ENCODE results near the gene CLCN4.

The CLCN4 gene

DNA sequence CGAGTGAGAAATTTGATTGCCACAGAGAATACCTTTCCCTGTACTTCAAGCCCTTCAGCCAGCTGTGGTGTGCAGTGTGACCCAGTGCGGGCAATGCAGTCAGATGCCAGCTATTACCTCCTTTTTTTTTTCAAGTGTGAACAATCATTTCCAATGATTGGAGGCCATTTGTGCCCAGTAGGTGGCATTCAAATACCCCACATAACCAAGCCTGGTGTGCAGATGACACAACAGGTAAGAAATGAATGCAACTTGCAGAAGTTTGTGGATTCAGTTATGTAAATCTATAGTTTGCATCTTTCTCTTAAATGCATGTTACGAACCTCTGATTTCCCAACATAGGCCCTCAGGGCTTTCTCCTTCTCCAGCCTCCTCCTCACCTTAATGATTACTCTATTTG lies 98.0 kb downstream of the CLCN4 start:
- Histone ChIP-seq H3K27me3 (ENCODE audit: insufficient read depth, low read depth) (no peaks in the 10 kb centered on the region), H3K9ac (no peak overlapping the region), H3K4me3 (IDR thresholded peaks at IDR 0.05; ENCODE audit: insufficient read depth, low read depth, low read length) (no peak overlapping the region), H3K4me2 (no peak overlapping the region), H3K27ac (no peak overlapping the region), H2AFZ (ENCODE audit: low read depth) (no peak overlapping the region), H3K79me2 (ENCODE audit: insufficient read depth, low read depth) (no peaks in the 10 kb centered on the region), H3K36me3 (ENCODE audit: insufficient read depth) (no peaks in the 10 kb centered on the region), H3K4me1 (ENCODE audit: low read depth, poor library complexity, severe bottlenecking) (no peaks in the 10 kb centered on the region), H4K20me1 (ENCODE audit: insufficient read depth) (no peaks in the 10 kb centered on the region)
- TF ChIP-seq, protein P1, sequence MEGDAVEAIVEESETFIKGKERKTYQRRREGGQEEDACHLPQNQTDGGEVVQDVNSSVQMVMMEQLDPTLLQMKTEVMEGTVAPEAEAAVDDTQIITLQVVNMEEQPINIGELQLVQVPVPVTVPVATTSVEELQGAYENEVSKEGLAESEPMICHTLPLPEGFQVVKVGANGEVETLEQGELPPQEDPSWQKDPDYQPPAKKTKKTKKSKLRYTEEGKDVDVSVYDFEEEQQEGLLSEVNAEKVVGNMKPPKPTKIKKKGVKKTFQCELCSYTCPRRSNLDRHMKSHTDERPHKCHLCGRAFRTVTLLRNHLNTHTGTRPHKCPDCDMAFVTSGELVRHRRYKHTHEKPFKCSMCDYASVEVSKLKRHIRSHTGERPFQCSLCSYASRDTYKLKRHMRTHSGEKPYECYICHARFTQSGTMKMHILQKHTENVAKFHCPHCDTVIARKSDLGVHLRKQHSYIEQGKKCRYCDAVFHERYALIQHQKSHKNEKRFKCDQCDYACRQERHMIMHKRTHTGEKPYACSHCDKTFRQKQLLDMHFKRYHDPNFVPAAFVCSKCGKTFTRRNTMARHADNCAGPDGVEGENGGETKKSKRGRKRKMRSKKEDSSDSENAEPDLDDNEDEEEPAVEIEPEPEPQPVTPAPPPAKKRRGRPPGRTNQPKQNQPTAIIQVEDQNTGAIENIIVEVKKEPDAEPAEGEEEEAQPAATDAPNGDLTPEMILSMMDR (conservative IDR thresholded peaks at IDR 0.05; ENCODE audit: low read depth, low read length): no peak

DNA sequence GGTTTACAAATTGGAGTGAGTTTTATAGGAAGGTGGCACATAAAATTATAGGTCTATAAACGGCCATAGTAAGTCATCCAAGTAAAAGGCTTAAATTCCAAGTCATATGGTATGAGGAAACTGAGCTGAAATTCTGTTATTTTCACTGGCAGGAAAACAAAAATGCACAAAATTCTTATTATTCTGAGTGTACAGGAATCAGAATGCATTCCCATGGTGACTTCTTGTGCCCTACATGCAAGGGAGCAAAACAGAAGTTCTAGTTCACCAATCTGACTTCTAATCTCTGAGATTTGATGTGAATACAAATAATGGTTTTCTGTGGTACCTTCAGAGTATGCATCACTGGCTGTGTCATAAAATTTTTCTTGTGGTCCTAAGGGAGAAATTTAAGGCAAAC lies 102.9 kb downstream of the CLCN4 start:
- H3K9ac ChIP-seq: no peak overlapping the region
- no peaks in the 10 kb centered on the region for H3K36me3 ChIP-seq (ENCODE audit: insufficient read depth)
- no peak overlapping the region for H2AFZ ChIP-seq (ENCODE audit: low read depth)
- H3K4me1 ChIP-seq (ENCODE audit: low read depth, poor library complexity, severe bottlenecking): no peaks in the 10 kb centered on the region
- no peak overlapping the region for H3K4me2 ChIP-seq
- H3K79me2 ChIP-seq (ENCODE audit: insufficient read depth, low read depth): no peaks in the 10 kb centered on the region
- H3K27me3 ChIP-seq (ENCODE audit: insufficient read depth, low read depth): no peaks in the 10 kb centered on the region
- H3K4me3 ChIP-seq (IDR thresholded peaks at IDR 0.05; ENCODE audit: insufficient read depth, low read depth, low read length): no peak overlapping the region
- no peak overlapping the region for H3K27ac ChIP-seq
- no peaks in the 10 kb centered on the region for H4K20me1 ChIP-seq (ENCODE audit: insufficient read depth)
- TF ChIP-seq, protein P1 (conservative IDR thresholded peaks at IDR 0.05; ENCODE audit: low read depth, low read length): no peak

DNA sequence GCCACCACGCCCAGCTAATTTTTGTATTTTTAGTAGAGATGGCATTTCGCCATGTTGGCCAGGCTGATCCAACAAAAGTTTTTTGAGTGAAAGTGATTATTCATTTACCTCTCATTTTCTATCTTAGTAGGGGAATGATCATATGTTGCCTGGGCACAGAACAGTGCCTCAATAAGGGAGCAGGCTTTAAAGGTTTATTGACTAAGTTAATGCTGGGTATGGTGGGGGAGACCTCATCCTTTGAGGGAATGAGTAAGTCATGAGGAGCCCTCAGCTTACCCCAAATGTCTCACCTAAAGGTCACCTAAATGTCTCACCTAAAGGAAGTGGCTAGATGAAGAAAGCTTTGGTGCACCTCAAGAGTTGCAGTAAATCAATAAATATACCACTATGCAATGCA lies 109.0 kb downstream of the CLCN4 start:
- Histone ChIP-seq H3K79me2 (ENCODE audit: insufficient read depth, low read depth) (no peaks in the 10 kb centered on the region), H4K20me1 (ENCODE audit: insufficient read depth) (no peaks in the 10 kb centered on the region), H3K27me3 (ENCODE audit: insufficient read depth, low read depth) (no peaks in the 10 kb centered on the region), H3K4me1 (ENCODE audit: low read depth, poor library complexity, severe bottlenecking) (no peaks in the 10 kb centered on the region), H3K4me3 (IDR thresholded peaks at IDR 0.05; ENCODE audit: insufficient read depth, low read depth, low read length) (no peak overlapping the region), H3K36me3 (ENCODE audit: insufficient read depth) (no peaks in the 10 kb centered on the region), H3K4me2 (no peak overlapping the region), H2AFZ (ENCODE audit: low read depth) (no peak overlapping the region), H3K9ac (no peak overlapping the region), H3K27ac (no peak overlapping the region)
- TF ChIP-seq, protein P1 (conservative IDR thresholded peaks at IDR 0.05; ENCODE audit: low read depth, low read length): no peak

DNA sequence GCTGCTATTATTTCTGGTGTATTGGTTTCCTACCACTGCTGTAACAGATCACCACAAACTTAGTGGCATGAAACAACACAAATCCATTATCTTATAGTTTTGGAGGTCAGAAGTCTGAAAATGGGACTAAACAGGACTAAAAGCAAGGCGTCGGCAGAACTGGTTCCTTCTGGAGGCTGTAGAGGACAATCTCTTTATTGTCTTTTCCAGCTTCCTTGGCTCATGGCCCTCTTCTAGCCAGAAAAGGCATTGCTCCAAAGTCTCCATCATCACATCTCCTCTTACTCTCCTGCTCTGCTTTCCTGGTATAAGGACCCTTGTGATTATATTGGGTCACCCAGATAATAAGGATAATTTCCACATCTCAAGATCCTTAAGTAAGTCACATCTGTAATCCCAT lies 121.9 kb downstream of the CLCN4 start:
- Histone ChIP-seq H3K4me2 (no peak overlapping the region), H2AFZ (ENCODE audit: low read depth) (no peak overlapping the region), H3K9ac (no peak overlapping the region), H3K27ac (no peak overlapping the region), H3K36me3 (ENCODE audit: insufficient read depth) (no peaks in the 10 kb centered on the region), H4K20me1 (ENCODE audit: insufficient read depth) (no peaks in the 10 kb centered on the region), H3K79me2 (ENCODE audit: insufficient read depth, low read depth) (no peaks in the 10 kb centered on the region), H3K27me3 (ENCODE audit: insufficient read depth, low read depth) (no peaks in the 10 kb centered on the region), H3K4me1 (ENCODE audit: low read depth, poor library complexity, severe bottlenecking) (no peaks in the 10 kb centered on the region), H3K4me3 (IDR thresholded peaks at IDR 0.05; ENCODE audit: insufficient read depth, low read depth, low read length) (no peak overlapping the region)
- TF ChIP-seq, protein P1 (conservative IDR thresholded peaks at IDR 0.05; ENCODE audit: low read depth, low read length): no peak

DNA sequence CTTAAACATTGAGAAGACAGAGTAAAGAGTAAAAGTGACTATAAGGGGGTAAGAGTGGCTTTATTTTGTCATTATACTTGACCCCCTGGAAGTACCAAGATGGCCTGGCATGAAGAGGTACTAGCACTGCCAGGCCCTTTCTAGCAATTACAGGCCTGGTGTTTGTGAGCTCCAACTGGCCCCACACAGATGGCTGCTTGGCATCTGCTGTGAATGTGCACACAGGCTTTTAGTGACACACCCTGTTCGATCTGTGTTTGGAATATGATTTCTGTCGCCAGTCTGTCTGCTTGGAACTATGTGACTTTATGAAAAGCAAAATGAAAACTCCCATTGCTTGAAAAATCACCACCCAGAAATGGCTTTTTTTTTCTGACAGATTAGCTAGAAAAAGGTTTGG lies 123.3 kb downstream of the CLCN4 start:
- Histone ChIP-seq H3K36me3 (ENCODE audit: insufficient read depth) (no peaks in the 10 kb centered on the region), H3K9ac (no peak overlapping the region), H3K27ac (no peak overlapping the region), H4K20me1 (ENCODE audit: insufficient read depth) (no peaks in the 10 kb centered on the region), H3K27me3 (ENCODE audit: insufficient read depth, low read depth) (no peaks in the 10 kb centered on the region), H3K4me2 (no peak overlapping the region), H3K79me2 (ENCODE audit: insufficient read depth, low read depth) (no peaks in the 10 kb centered on the region), H2AFZ (ENCODE audit: low read depth) (no peak overlapping the region), H3K4me3 (IDR thresholded peaks at IDR 0.05; ENCODE audit: insufficient read depth, low read depth, low read length) (no peak overlapping the region), H3K4me1 (ENCODE audit: low read depth, poor library complexity, severe bottlenecking) (no peaks in the 10 kb centered on the region)
- TF ChIP-seq, protein P1 (conservative IDR thresholded peaks at IDR 0.05; ENCODE audit: low read depth, low read length): no peak
